ENCODE measurements around the gene CENPP.

GRCh38 chr9:92534674-92535073 lies 208.9 kb downstream of the CENPP start:
- TF ChIP-seq CTCF (IDR thresholded peaks at IDR 0.05; ENCODE audit: low read length) (no peak), EZH2 (IDR thresholded peaks at IDR 0.05; ENCODE audit: borderline replicate concordance, low read length) (no peak)

Data from OCI-LY1 (cell line).